A673 (cell line): ENCODE data around the gene ERAL1. TPM values are rescaled to one million over a fixed set of nuclear protein-coding genes. Genes with fewer than 3 reads are reported as not detected.
A peak's percentile ranks its signal among the peaks of the same experiment; 100 is the strongest.

Source experiments
- BruUV-seq: library from RNA; stranded (reverse); fragments of 400-500 nt; replicated peaks from 2 replicates; lab custom pipeline; 2021; lab: Mats Ljungman, UMichigan
- CTCF ChIA-PET: fragments of 300-600 bp; sonication (Branson Sonifier 250); formaldehyde crosslinking; loops from one replicate; lab custom pipeline; 2022; ENCODE audit warnings: antibody characterized with exemption; lab: Charles Lee
- POLR2A ChIA-PET: fragments of 300-600 bp; sonication (Branson Sonifier 250); formaldehyde crosslinking; loops from one replicate; lab custom pipeline; 2022; ENCODE audit warnings: antibody characterized with exemption; ENCODE audit not compliant: low non-redundant PET; lab: Charles Lee
- DNase-seq: peaks from one replicate; pipeline ENCODE4 v3.0.0-alpha.2; 2015; ENCODE audit warnings: low spot score
- H3K27ac ChIP-seq: fragments of 200-600 bp; sonication (generic); 2 replicates; pipeline ENCODE4 v1.5.1; 2016; ENCODE audit warnings: mixed run types, low read depth, mild to moderate bottlenecking, mixed read lengths, antibody characterized with exemption, low read length; ENCODE audit not compliant: poor library complexity, severe bottlenecking
- H3K27me3 ChIP-seq: fragments of 200-600 bp; sonication (generic); replicated peaks from 2 replicates; pipeline ENCODE4 v1.6.1; 2017; ENCODE audit warnings: mixed run types, low read depth, mild to moderate bottlenecking, mixed read lengths, antibody characterized with exemption, low read length; ENCODE audit not compliant: insufficient read depth, poor library complexity
- H3K36me3 ChIP-seq: fragments of 200-600 bp; sonication (generic); 2 replicates; pipeline ENCODE4 v1.6.1; 2016; ENCODE audit warnings: mixed run types, mild to moderate bottlenecking, mixed read lengths, antibody characterized with exemption, low read length; ENCODE audit not compliant: insufficient read depth, poor library complexity, severe bottlenecking
- H3K4me1 ChIP-seq: fragments of 200-600 bp; sonication (generic); 2 replicates; pipeline ENCODE4 v1.6.1; 2017; ENCODE audit warnings: mixed run types, mild to moderate bottlenecking, mixed read lengths, antibody characterized with exemption, low read length; ENCODE audit not compliant: insufficient read depth, poor library complexity, severe bottlenecking
- H3K4me3 ChIP-seq: fragments of 200-600 bp; sonication (generic); 2 replicates; pipeline ENCODE4 v1.5.1; 2016; ENCODE audit warnings: low read depth, mixed run types, mild to moderate bottlenecking, mixed read lengths, low read length; ENCODE audit not compliant: poor library complexity, severe bottlenecking
- H3K9me3 ChIP-seq: fragments of 200-600 bp; sonication (generic); 2 replicates; pipeline ENCODE4 v1.6.1; 2016; ENCODE audit warnings: mixed run types, low read depth, mild to moderate bottlenecking, mixed read lengths, antibody characterized with exemption, low read length; ENCODE audit not compliant: poor library complexity, severe bottlenecking
- EZH2 ChIP-seq: fragments of 200-600 bp; sonication (generic); IDR thresholded peaks from 2 replicates; pipeline ENCODE4 v1.6.1; 2017; ENCODE audit warnings: borderline replicate concordance, low read depth, mild to moderate bottlenecking, mixed read lengths, antibody characterized with exemption, low read length; ENCODE audit not compliant: poor library complexity, severe bottlenecking
- intact Hi-C: fragments of 100-400 bp; cut with micrococcal nuclease; formaldehyde crosslinking; loops from one replicate; pipeline ENCODE4 v1.10.0; 2022; ENCODE audit not compliant: unreplicated experiment
- total RNA-seq: library from RNA; stranded (reverse); gene quantifications from 2 replicates; pipeline ENCODE4 v1.2.3, GENCODE V29; 2021
- TF ChIP-seq, protein P1 (sequence below): fragments of 300-800, 200-600 bp; sonication (generic); conservative IDR thresholded peaks from 2 replicates; pipeline ENCODE4 v1.5.1; 2017; ENCODE audit warnings: low read depth, mild to moderate bottlenecking, antibody characterized with exemption, low read length, moderate library complexity, mixed read lengths

The ERAL1 gene
- total RNA-seq, 1 experiment from 2014 or later, result 80.5 TPM

DNA sequence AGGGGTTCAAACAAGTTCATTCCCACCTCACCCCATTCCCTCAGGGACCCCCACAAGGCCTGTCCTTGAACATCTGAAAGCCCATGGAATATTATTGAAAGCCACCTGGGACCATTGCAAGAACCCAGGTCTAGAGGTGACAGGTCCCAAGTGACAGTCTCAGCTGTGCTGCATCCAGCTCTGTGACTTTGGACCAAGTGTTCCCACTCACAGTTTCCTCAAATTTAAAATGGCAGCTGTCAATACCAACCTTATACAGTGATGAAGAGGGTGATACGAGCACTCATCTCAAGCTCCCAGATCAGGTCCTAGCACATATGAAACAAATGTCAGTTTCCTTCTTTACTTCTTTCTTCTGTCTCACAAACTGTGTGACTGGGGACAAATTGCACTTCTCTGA is 9.1 kb downstream of the ERAL1 start:
- H3K9me3 ChIP-seq, result no peaks in the 10 kb centered on the region
- no peak overlapping the region for H3K27ac ChIP-seq
- ChIA-PET POLR2A (no interaction called here), CTCF (no interaction called here)
- H3K4me3 ChIP-seq, result no peak overlapping the region
- TF ChIP-seq, protein P1, sequence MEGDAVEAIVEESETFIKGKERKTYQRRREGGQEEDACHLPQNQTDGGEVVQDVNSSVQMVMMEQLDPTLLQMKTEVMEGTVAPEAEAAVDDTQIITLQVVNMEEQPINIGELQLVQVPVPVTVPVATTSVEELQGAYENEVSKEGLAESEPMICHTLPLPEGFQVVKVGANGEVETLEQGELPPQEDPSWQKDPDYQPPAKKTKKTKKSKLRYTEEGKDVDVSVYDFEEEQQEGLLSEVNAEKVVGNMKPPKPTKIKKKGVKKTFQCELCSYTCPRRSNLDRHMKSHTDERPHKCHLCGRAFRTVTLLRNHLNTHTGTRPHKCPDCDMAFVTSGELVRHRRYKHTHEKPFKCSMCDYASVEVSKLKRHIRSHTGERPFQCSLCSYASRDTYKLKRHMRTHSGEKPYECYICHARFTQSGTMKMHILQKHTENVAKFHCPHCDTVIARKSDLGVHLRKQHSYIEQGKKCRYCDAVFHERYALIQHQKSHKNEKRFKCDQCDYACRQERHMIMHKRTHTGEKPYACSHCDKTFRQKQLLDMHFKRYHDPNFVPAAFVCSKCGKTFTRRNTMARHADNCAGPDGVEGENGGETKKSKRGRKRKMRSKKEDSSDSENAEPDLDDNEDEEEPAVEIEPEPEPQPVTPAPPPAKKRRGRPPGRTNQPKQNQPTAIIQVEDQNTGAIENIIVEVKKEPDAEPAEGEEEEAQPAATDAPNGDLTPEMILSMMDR, result no peak
- TF ChIP-seq EZH2, result no peak
- peaks cover 14% of the 10 kb centered on the region for H3K36me3 ChIP-seq
- no peak for DNase-seq
- no TSS peak for BruUV-seq
- H3K4me1 ChIP-seq, result no peaks in the 10 kb centered on the region
- intact Hi-C loops, result no loop called here
- no peaks in the 10 kb centered on the region for H3K27me3 ChIP-seq

DNA sequence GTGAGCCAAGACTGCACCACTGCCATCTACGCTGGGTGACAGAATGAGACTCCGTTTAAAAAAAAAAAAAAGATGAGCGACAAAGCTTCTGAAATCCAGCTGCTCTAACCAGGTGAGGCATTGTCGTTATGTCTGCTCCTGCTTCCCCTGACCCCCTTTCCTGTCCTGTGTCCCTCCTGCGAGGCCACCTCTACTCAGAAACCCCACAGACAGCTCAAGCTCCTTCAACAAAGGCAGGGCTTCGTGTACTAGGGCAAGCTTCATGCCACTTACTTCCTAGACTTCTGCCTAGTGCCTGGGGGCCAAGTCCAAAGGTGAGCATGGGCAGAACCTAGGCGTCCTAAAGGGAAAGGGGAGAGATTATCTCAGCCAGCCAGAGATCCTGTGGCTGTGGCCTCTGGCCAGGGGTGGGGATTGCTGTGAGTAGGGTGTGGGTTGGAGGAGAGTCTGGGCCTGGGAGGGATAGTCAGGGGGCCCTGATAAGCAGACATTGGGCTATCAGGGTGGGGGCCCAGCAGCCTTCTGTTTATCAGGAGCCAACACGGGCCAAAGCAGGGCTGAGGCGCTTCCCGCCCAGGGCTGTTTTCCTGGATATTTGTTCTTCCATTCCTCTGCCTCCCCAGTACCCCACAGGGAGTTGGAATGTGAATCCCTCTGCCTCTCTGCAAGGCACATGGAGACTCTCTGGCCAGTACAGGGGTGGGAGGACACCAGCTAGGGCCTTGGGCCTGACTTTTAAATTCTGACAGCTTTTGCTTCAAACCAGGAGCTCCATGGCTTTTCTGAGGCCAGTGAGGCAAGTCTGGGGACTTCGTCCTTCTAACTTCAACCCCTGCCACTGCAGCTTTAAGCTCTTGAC is 10.4 kb downstream of the ERAL1 start:
- ChIA-PET CTCF (interaction anchor here (0.6 kb wide), 1 partner anchor 146 kb away, joined by 3 read pairs; no protein-coding TSS in a partner anchor), POLR2A (no interaction called here)
- TF ChIP-seq, protein P1, result no peak
- no peak for TF ChIP-seq EZH2
- peaks cover 9% of the 10 kb centered on the region for H3K36me3 ChIP-seq
- H3K4me3 ChIP-seq, result no peak overlapping the region
- intact Hi-C loops, result no loop called here
- H3K27ac ChIP-seq, result no peak overlapping the region
- no peaks in the 10 kb centered on the region for H3K9me3 ChIP-seq
- DNase-seq, result no peak
- no peaks in the 10 kb centered on the region for H3K27me3 ChIP-seq
- no peaks in the 10 kb centered on the region for H3K4me1 ChIP-seq
- no TSS peak for BruUV-seq

DNA sequence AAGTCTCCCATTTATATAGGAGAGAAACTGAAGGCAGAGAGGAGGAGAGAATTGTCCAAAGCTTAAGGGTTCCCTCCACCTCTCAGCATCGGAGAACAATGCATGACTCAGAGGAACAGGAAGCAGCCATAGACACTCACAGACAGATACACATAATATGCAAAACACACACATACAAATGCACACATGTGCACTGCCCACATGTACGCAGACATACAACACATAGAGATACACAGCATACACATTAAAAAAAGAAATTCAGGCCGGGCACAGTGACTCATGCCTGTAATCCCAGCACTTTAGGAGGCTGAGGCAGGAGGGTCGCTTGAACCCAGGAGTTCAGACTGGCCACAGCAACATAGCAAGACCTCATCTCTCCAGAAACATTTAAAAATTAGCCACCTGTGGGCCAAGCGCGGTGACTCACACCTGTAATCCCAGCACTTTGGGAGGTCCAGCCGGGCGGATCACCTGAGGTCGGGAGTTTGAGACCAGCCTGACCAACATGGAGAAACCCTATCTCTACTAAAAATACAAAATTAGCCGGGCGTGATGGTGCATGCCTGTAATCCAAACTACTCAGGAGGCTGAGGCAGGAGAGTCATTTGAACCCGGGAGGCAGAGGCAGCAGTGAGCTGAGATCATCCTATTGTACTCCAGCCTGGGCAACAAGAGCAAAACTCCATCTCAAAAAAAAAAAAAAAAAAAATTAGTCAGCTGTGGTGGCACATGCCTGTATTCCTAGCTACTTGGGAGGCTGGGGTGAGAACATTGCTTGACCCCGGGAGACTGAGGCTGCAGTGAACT is 11.3 kb downstream of the ERAL1 start:
- BruUV-seq, result no TSS peak

More for the DNA sequence above, 11.3 kb downstream of the ERAL1 start:
- Histone ChIP-seq H3K27me3 (no peaks in the 10 kb centered on the region), H3K4me1 (no peaks in the 10 kb centered on the region), H3K4me3 (no peak overlapping the region), H3K9me3 (no peaks in the 10 kb centered on the region), H3K27ac (no peak overlapping the region), H3K36me3 (peaks cover 3% of the 10 kb centered on the region)
- DNase-seq, result peak; percentile 36
- ChIA-PET CTCF (no interaction called here), POLR2A (no interaction called here)
- intact Hi-C loops, result no loop called here
- TF ChIP-seq, protein P1, result no peak
- TF ChIP-seq EZH2, result no peak
